ENCODE measurements around the gene KCNK13.
"Not testable (repeated sequence)": the region's sequence is repeated elsewhere in the genome, so short reads cannot be mapped to it uniquely, and the experiment has no call there.

Gene KCNK13

GRCh38 chr14:90193925-90194324 lies 132.1 kb downstream of the KCNK13 start:
- no peak for DNase-seq (ENCODE audit: low read depth in 2 of 2)

GRCh38 chr14:90194706-90195105 lies 132.9 kb downstream of the KCNK13 start:
- no peak for DNase-seq (ENCODE audit: low read depth in 2 of 2)

GRCh38 chr14:90198541-90199060 lies 136.8 kb downstream of the KCNK13 start:
- DNase-seq (ENCODE audit: low read depth in 2 of 2) = no peak

- not testable (repeated sequence) for DNase-seq (ENCODE audit: low read depth in 2 of 2)
Observed at GRCh38 chr14:90200546-90200945, 138.8 kb downstream of the KCNK13 start.

- no peak for DNase-seq (ENCODE audit: low read depth in 2 of 2)
Observed at GRCh38 chr14:90201344-90201743, 139.6 kb downstream of the KCNK13 start.

GRCh38 chr14:90204516-90204915 lies 142.7 kb downstream of the KCNK13 start:
- no peak for DNase-seq (ENCODE audit: low read depth in 2 of 2)

GRCh38 chr14:90213099-90213748 lies 151.4 kb downstream of the KCNK13 start:
- no peak for DNase-seq (ENCODE audit: low read depth in 2 of 2)

- no peak for DNase-seq (ENCODE audit: low read depth in 2 of 2)
Observed at GRCh38 chr14:90228478-90228877, 166.7 kb downstream of the KCNK13 start.

- DNase-seq (ENCODE audit: low read depth in 2 of 2) = not testable (repeated sequence)
Observed at GRCh38 chr14:90229942-90230341, 168.1 kb downstream of the KCNK13 start.

Data from stimulated activated CD4-positive, alpha-beta T cell treated with anti-CD3 and anti-CD28 coated beads, Interleukin-12 subunit alpha, Interleukin-12 subunit beta, amount 100 ng/mL, for 24 hours (primary cell).